Measurements from ENCODE around the gene CACNA2D4. TPM values are rescaled to one million over a fixed set of nuclear protein-coding genes. Genes with fewer than 3 reads are reported as not detected.

CACNA2D4 gene
- total RNA-seq, 1 donor from 2014 or later = 8.6 TPM

Other genes starting within 250 kb of the CACNA2D4 start
- gene ADIPOR2, start 227.6 kb downstream of the CACNA2D4 start, total RNA-seq = 64.2 TPM
- not detected for gene LRTM2, start 98.1 kb downstream of the CACNA2D4 start, total RNA-seq
- gene DCP1B, start 85.8 kb upstream of the CACNA2D4 start, total RNA-seq = 13.7 TPM
- gene CACNA1C, start 134.3 kb upstream of the CACNA2D4 start, total RNA-seq = 19.3 TPM